Measurements from ENCODE around the gene ZYG11B.
"Not testable (repeated sequence)": the region's sequence is repeated elsewhere in the genome, so short reads cannot be mapped to it uniquely, and the experiment has no call there.

The ZYG11B gene

GRCh38 chr1:52771384-52771783 is 45.1 kb downstream of the ZYG11B start:
- no peak for TF ChIP-seq TAF1 (IDR thresholded peaks at IDR 0.05; ENCODE audit: borderline replicate concordance, low read depth, low read length)
- TF ChIP-seq POLR2AphosphoS5 (IDR thresholded peaks at IDR 0.05; ENCODE audit: low read depth, low read length): no peak
- no peak for TF ChIP-seq POLR2A (IDR thresholded peaks at IDR 0.05; ENCODE audit: low read depth, low read length)
- FAIRE-seq: no peak
- DNase-seq (ENCODE audit: insufficient read length): no peak

DNA sequence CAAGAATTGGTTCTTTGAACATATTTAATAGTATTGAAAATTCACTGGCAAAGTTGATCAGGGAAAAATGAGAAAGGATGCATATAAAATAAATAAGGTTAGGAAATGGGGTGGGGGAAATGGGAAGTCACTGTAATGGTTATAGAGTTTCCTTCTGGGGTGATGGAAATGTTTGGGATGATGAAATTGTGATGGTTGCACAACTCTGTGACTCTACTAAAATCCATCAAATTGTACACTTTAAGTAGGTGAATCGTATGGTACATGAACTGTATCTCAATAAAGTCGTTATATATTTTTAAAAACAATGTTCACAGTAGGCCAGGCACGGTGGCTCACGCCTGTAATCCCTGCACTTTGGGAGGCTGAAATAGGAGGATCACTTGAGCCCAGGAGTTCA is 59.9 kb downstream of the ZYG11B start:
- FAIRE-seq: no peak
- no peak for DNase-seq (ENCODE audit: insufficient read length)
- TF ChIP-seq POLR2AphosphoS5 (IDR thresholded peaks at IDR 0.05; ENCODE audit: low read depth, low read length) (no peak), TAF1 (IDR thresholded peaks at IDR 0.05; ENCODE audit: borderline replicate concordance, low read depth, low read length) (no peak), POLR2A (IDR thresholded peaks at IDR 0.05; ENCODE audit: low read depth, low read length) (no peak)

GRCh38 chr1:52790429-52790828 is 64.2 kb downstream of the ZYG11B start:
- FAIRE-seq: not testable (repeated sequence)

GRCh38 chr1:52792036-52792435 is 65.8 kb downstream of the ZYG11B start:
- no peak for TF ChIP-seq POLR2A (IDR thresholded peaks at IDR 0.05; ENCODE audit: low read depth, low read length)
- no peak for TF ChIP-seq POLR2AphosphoS5 (IDR thresholded peaks at IDR 0.05; ENCODE audit: low read depth, low read length)
- no peak for TF ChIP-seq TAF1 (IDR thresholded peaks at IDR 0.05; ENCODE audit: borderline replicate concordance, low read depth, low read length)
- FAIRE-seq: no peak
- DNase-seq (ENCODE audit: insufficient read length): no peak

More at GRCh38 chr1:52790429-52790828, 64.2 kb downstream of the ZYG11B start:
- DNase-seq (ENCODE audit: insufficient read length): not testable (repeated sequence)

DNA sequence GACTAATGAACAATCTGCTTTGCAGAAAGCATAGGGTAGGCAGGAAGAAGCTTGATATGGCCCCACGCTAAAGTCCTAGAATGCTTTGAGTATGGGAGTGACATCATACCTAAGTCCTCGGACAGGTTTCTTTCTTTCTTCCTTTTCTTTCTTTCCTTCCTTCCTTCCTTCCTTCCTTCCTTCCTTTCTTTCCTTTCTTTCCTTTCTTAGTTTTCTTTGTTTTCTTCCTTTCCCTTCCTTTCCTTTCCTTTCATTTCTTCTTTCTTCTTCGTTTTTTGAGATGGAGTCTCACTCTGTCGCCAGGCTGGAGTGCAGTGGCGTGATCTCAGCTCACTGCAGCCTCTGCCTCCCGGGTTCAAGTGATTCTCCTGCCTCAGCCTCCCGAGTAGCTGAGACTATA is 67.5 kb downstream of the ZYG11B start:
- DNase-seq (ENCODE audit: insufficient read length); FAIRE-seq: not testable (repeated sequence)

DNA sequence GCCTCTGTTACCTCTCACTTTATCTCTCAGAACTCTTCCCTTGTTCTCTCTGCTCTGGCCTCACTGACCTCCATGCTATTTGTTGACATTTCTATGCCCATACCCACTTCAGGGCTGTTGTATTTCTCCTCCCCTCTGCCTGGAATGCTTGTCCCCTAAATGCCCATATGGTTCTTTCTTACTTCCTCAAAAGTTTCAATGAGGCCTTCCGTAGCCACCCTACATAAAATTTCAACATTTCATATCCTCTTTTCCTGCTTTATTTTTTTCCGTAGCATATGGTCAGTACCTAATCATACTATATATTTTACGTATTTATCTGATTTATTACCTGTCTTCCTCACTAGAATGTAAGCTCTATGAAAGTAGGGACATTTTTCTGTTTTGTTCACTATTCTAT is 69.2 kb downstream of the ZYG11B start:
- no peak for DNase-seq (ENCODE audit: insufficient read length)
- TF ChIP-seq POLR2A (IDR thresholded peaks at IDR 0.05; ENCODE audit: low read depth, low read length): no peak
- no peak for TF ChIP-seq TAF1 (IDR thresholded peaks at IDR 0.05; ENCODE audit: borderline replicate concordance, low read depth, low read length)
- TF ChIP-seq POLR2AphosphoS5 (IDR thresholded peaks at IDR 0.05; ENCODE audit: low read depth, low read length): no peak
- FAIRE-seq: no peak

DNA sequence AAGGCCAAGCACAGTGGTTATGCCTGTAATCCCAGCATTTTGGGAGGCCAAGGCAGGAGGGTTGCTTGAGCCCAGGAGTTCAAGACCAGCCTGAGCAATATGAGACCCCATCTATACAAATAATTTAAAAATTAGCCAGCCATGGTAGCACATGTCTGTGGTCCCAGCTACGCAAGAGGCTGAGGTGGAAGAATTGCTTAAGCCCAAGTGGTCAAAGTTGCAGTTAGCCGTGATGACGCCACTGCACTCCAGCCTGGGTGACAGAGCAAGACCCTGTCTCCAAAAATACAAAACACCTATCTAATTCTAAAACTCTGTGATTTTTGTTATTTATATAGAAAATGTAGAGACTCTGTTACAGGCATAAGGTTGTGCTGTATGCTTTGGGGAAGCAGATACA is 72.1 kb downstream of the ZYG11B start:
- FAIRE-seq (no peak), DNase-seq (ENCODE audit: insufficient read length) (no peak)
- TF ChIP-seq POLR2A (IDR thresholded peaks at IDR 0.05; ENCODE audit: low read depth, low read length) (no peak), TAF1 (IDR thresholded peaks at IDR 0.05; ENCODE audit: borderline replicate concordance, low read depth, low read length) (no peak), POLR2AphosphoS5 (IDR thresholded peaks at IDR 0.05; ENCODE audit: low read depth, low read length) (no peak)

- DNase-seq (ENCODE audit: insufficient read length): no peak
- TF ChIP-seq POLR2AphosphoS5 (IDR thresholded peaks at IDR 0.05; ENCODE audit: low read depth, low read length): no peak
- TF ChIP-seq POLR2A (IDR thresholded peaks at IDR 0.05; ENCODE audit: low read depth, low read length): no peak
- TF ChIP-seq TAF1 (IDR thresholded peaks at IDR 0.05; ENCODE audit: borderline replicate concordance, low read depth, low read length): no peak
- no peak for FAIRE-seq
Observed at GRCh38 chr1:52801011-52801410, 74.8 kb downstream of the ZYG11B start.

- FAIRE-seq; DNase-seq (ENCODE audit: insufficient read length): not testable (repeated sequence)
Observed at GRCh38 chr1:52804083-52804482, 77.8 kb downstream of the ZYG11B start.

GRCh38 chr1:52814465-52814864 is 88.2 kb downstream of the ZYG11B start:
- no peak for DNase-seq (ENCODE audit: insufficient read length)
- TF ChIP-seq POLR2A (IDR thresholded peaks at IDR 0.05; ENCODE audit: low read depth, low read length) (no peak), POLR2AphosphoS5 (IDR thresholded peaks at IDR 0.05; ENCODE audit: low read depth, low read length) (no peak), TAF1 (IDR thresholded peaks at IDR 0.05; ENCODE audit: borderline replicate concordance, low read depth, low read length) (no peak)
- FAIRE-seq: no peak

DNA sequence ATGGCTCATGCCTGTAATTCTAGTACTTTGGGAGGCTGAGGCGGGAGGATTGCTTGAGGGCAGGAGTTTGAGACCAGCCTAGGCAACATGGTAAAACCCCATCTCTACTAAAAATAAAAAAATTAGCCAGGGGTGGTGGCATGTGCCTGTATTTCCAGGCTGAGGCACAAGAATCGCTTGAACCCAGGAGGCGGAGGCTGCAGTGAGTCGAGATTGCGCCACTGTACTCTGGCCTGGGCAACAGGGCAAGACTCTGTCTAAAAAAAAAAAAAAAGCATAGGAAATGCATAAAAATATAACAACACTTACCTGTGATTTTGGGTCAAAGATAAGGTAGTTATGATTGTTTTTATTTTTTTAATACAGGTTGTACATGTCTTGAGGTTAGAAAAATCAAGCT is 94.6 kb downstream of the ZYG11B start:
- FAIRE-seq; DNase-seq (ENCODE audit: insufficient read length): not testable (repeated sequence)

DNA sequence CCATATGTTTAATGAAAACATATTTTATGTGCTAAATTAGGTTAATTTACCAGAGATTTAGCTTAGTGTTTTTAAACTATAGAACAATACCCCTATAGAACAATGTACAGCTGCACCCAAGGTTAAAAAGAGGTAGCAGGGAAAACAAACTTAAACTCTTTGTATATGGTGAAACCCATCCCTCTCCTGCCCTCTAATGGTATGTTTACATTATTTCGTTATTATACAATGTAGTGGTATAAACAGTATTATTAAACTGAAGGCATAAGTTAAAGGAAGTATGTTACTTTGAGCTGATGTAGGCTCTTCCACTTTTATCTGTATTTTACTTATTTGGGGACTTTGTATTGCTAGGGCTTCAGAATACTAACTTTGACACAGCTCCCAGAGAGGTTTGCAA is 99.6 kb downstream of the ZYG11B start:
- TF ChIP-seq POLR2AphosphoS5 (IDR thresholded peaks at IDR 0.05; ENCODE audit: low read depth, low read length): no peak
- no peak for TF ChIP-seq POLR2A (IDR thresholded peaks at IDR 0.05; ENCODE audit: low read depth, low read length)
- no peak for TF ChIP-seq TAF1 (IDR thresholded peaks at IDR 0.05; ENCODE audit: borderline replicate concordance, low read depth, low read length)
- FAIRE-seq: no peak
- DNase-seq (ENCODE audit: insufficient read length): no peak

DNA sequence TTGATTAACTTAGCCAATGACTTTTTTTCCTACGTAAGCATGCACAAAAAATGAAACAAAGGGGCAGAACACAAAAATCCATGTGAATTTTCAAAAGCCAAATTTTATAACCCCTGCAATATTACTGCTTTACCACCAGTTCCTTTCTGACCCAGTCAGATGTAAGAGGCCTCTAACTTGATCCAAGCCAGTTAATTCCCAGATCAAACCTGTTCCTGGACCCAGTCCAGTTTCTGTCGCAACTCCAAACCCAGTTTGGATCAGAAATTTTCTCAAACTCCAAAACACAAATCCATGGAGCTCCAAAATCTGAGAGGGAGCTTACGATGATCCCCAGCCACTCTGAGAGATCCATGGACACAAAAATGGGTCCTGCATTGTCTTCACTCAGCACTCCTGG is 108.5 kb downstream of the ZYG11B start:
- TF ChIP-seq POLR2AphosphoS5 (IDR thresholded peaks at IDR 0.05; ENCODE audit: low read depth, low read length) (no peak), TAF1 (IDR thresholded peaks at IDR 0.05; ENCODE audit: borderline replicate concordance, low read depth, low read length) (no peak), POLR2A (IDR thresholded peaks at IDR 0.05; ENCODE audit: low read depth, low read length) (no peak)
- DNase-seq (ENCODE audit: insufficient read length): no peak
- no peak for FAIRE-seq

- no peak for DNase-seq (ENCODE audit: insufficient read length)
- no peak for FAIRE-seq
- TF ChIP-seq POLR2A (IDR thresholded peaks at IDR 0.05; ENCODE audit: low read depth, low read length) (no peak), TAF1 (IDR thresholded peaks at IDR 0.05; ENCODE audit: borderline replicate concordance, low read depth, low read length) (no peak), POLR2AphosphoS5 (IDR thresholded peaks at IDR 0.05; ENCODE audit: low read depth, low read length) (no peak)
Observed at GRCh38 chr1:52836035-52836434, 109.8 kb downstream of the ZYG11B start.

GRCh38 chr1:52839175-52839574 is 112.9 kb downstream of the ZYG11B start:
- FAIRE-seq; DNase-seq (ENCODE audit: insufficient read length): not testable (repeated sequence)

Data from GM12892 (cell line).